PC-3 (cell line): ENCODE data around the gene EIF5B. TPM values are rescaled to one million over a fixed set of nuclear protein-coding genes. Genes with fewer than 3 reads are reported as not detected.

ENCODE experiments used
- ATAC-seq: fragments of 200-7000 bp; cut with Tn5 transposase; 2 replicates; pipeline ENCODE4 v1.9.1; 2020; ENCODE audit warnings: mild to moderate bottlenecking, moderate library complexity
- BruUV-seq: library from RNA; stranded (reverse); fragments of 400-500 nt; replicated peaks from 2 replicates; lab custom pipeline; 2021; lab: Mats Ljungman, UMichigan
- CTCF ChIA-PET: fragments of 300-600 bp; sonication (Branson Sonifier 250); formaldehyde crosslinking; loops from one replicate; lab custom pipeline; 2022; ENCODE audit warnings: antibody characterized with exemption; lab: Charles Lee
- POLR2A ChIA-PET: fragments of 300-600 bp; sonication (Branson Sonifier 250); formaldehyde crosslinking; loops from one replicate; lab custom pipeline; 2022; ENCODE audit warnings: antibody characterized with exemption; ENCODE audit not compliant: unreplicated experiment; lab: Charles Lee
- DNase-seq: peaks from one replicate; pipeline ENCODE4 v3.0.0-alpha.2; 2015
- H2AFZ ChIP-seq: fragments of 300-600 bp; sonication (generic); 2 replicates; pipeline ENCODE4 v1.6.0; 2016; ENCODE audit warnings: antibody characterized with exemption, low read length
- H3F3A ChIP-seq: fragments of 300-600 bp; sonication (generic); one replicate; pipeline ENCODE4 v1.6.0; 2017; ENCODE audit warnings: antibody characterized with exemption, low read length, control low read depth, mild to moderate bottlenecking; ENCODE audit not compliant: unreplicated experiment
- H3K27ac ChIP-seq: fragments of 300-600 bp; sonication (generic); 2 replicates; pipeline ENCODE4 v1.5.1; 2016; ENCODE audit warnings: mild to moderate bottlenecking, low read length
- H3K27me3 ChIP-seq: fragments of 300-600 bp; sonication (generic); 2 replicates; pipeline ENCODE4 v1.6.1; 2016; ENCODE audit warnings: low read length, mixed read lengths
- H3K36me3 ChIP-seq: fragments of 300-600 bp; sonication (generic); 2 replicates; pipeline ENCODE4 v1.6.1; 2016; ENCODE audit warnings: low read depth, mixed run types, low read length, mixed read lengths
- H3K4me1 ChIP-seq: fragments of 300-600 bp; sonication (generic); 2 replicates; pipeline ENCODE4 v1.5.1; 2016; ENCODE audit warnings: low read length; ENCODE audit not compliant: insufficient read depth
- H3K4me2 ChIP-seq: fragments of 300-600 bp; sonication (generic); 2 replicates; pipeline ENCODE4 v1.6.0; 2016; ENCODE audit warnings: low read length
- H3K4me3 ChIP-seq: fragments of 300-600 bp; sonication (generic); 2 replicates; pipeline ENCODE4 v1.5.1; 2016; ENCODE audit warnings: mild to moderate bottlenecking, low read length, mixed read lengths
- H3K79me2 ChIP-seq: fragments of 300-600 bp; sonication (generic); 2 replicates; pipeline ENCODE4 v1.6.1; 2017; ENCODE audit warnings: low read length, mixed read lengths
- H3K9ac ChIP-seq: fragments of 300-600 bp; sonication (generic); 2 replicates; pipeline ENCODE4 v1.6.0; 2016; ENCODE audit warnings: mild to moderate bottlenecking, low read length
- H3K9me2 ChIP-seq: fragments of 300-600 bp; sonication (generic); replicated peaks from 2 replicates; pipeline ENCODE4 v1.6.1; 2016; ENCODE audit warnings: mixed run types, low read length, mixed read lengths
- H3K9me3 ChIP-seq: fragments of 300-600 bp; sonication (generic); 2 replicates; pipeline ENCODE4 v1.6.1; 2016; ENCODE audit warnings: low read length, mixed read lengths
- H4K20me1 ChIP-seq: fragments of 300-600 bp; sonication (generic); 2 replicates; pipeline ENCODE4 v1.6.1; 2016; ENCODE audit warnings: low read length, mixed read lengths
- CTCF ChIP-seq: fragments of 300-600 bp; sonication (generic); conservative IDR thresholded peaks from 2 replicates; pipeline ENCODE4 v1.5.1; 2017; ENCODE audit warnings: antibody characterized with exemption, low read depth, mild to moderate bottlenecking, low read length
- EZH2 ChIP-seq: fragments of 300-600 bp; sonication (generic); IDR thresholded peaks from one replicate; pipeline ENCODE4 v1.6.1; 2017; ENCODE audit warnings: antibody characterized with exemption, mild to moderate bottlenecking, low read length; ENCODE audit not compliant: unreplicated experiment
- EZH2phosphoT487 ChIP-seq: fragments of 300-600 bp; sonication (generic); IDR thresholded peaks from 2 replicates; pipeline ENCODE4 v1.6.1; 2018; ENCODE audit warnings: mild to moderate bottlenecking, antibody characterized with exemption, low read length, borderline replicate concordance
- intact Hi-C: fragments of 100-400 bp; cut with micrococcal nuclease; formaldehyde crosslinking; loops from 2 replicates; pipeline ENCODE4 v1.9.0; 2023
- total RNA-seq: library from RNA; depleted of rRNA; stranded (reverse); fragments of >200 nt; gene quantifications from 2 replicates; pipeline ENCODE4 v1.2.3, GENCODE V29; 2014

The EIF5B gene
- total RNA-seq, 1 experiment from 2014 or later, result 35.9 TPM

GRCh38 chr2:99444222-99444621 is 107.0 kb downstream of the EIF5B start:
- Histone ChIP-seq H3K4me2 (no peak overlapping the region), H3F3A (peaks cover 8% of the 10 kb centered on the region), H3K4me3 (no peak overlapping the region), H3K79me2 (peaks cover 37% of the 10 kb centered on the region), H3K9me3 (no peaks in the 10 kb centered on the region), H2AFZ (no peak overlapping the region), H4K20me1 (peaks cover 5% of the 10 kb centered on the region; the same call in 1 of the 2 replicates), H3K9me2 (no peaks in the 10 kb centered on the region), H3K27me3 (no peaks in the 10 kb centered on the region), H3K9ac (no peak overlapping the region), H3K4me1 (peaks cover 15% of the 10 kb centered on the region), H3K27ac (no peak overlapping the region), H3K36me3 (peaks cover 15% of the 10 kb centered on the region)
- no peak for TF ChIP-seq EZH2phosphoT487
- TF ChIP-seq EZH2, result no peak
- no peak for TF ChIP-seq CTCF
- DNase-seq (no peak), ATAC-seq (no peak)
- ChIA-PET POLR2A (interaction anchor here (0.6 kb wide), 1 partner anchor 96 kb away, joined by 5 read pairs; no protein-coding TSS in a partner anchor), CTCF (no interaction called here)
- intact Hi-C loops, result no loop called here
- BruUV-seq, result no TSS peak

- H3K4me2 ChIP-seq, result no peak overlapping the region
- H3K79me2 ChIP-seq, result peaks cover 37% of the 10 kb centered on the region
- DNase-seq (no peak), ATAC-seq (no peak)
- H3K9me3 ChIP-seq, result no peaks in the 10 kb centered on the region
- no TSS peak for BruUV-seq
- H3F3A ChIP-seq, result peaks cover 12% of the 10 kb centered on the region
- H3K27me3 ChIP-seq, result no peaks in the 10 kb centered on the region
- ChIA-PET POLR2A (no interaction called here), CTCF (no interaction called here)
- H3K4me1 ChIP-seq, result peaks cover 15% of the 10 kb centered on the region
- no peak overlapping the region for H2AFZ ChIP-seq
- no peak for TF ChIP-seq EZH2phosphoT487
- TF ChIP-seq EZH2, result no peak
- no peak for TF ChIP-seq CTCF
- peaks cover 5% of the 10 kb centered on the region; the same call in 1 of the 2 replicates for H4K20me1 ChIP-seq
- no peaks in the 10 kb centered on the region for H3K9me2 ChIP-seq
- peaks cover 15% of the 10 kb centered on the region for H3K36me3 ChIP-seq
- intact Hi-C loops, result no loop called here
- no peak overlapping the region for H3K9ac ChIP-seq
- H3K4me3 ChIP-seq, result no peak overlapping the region
- H3K27ac ChIP-seq, result no peak overlapping the region
Observed at GRCh38 chr2:99445065-99445464, 107.9 kb downstream of the EIF5B start.

- no peaks in the 10 kb centered on the region for H3K27me3 ChIP-seq
- intact Hi-C loops, result loop anchor here (1.0 to 2.0 kb wide), 2 partner anchors 26 to 40 kb away; no protein-coding TSS in a partner anchor
- peak overlapping the region; percentile 84 for H3K27ac ChIP-seq
- no peaks in the 10 kb centered on the region for H3K9me2 ChIP-seq
- peak overlapping the region; percentile 21 for H3K4me2 ChIP-seq
- H3K9ac ChIP-seq, result 0 out of 2 replicates have a peak overlapping the region, but pooled peaks have one; percentile 48
- H3K36me3 ChIP-seq, result peaks cover 16% of the 10 kb centered on the region
- peak; percentile 97 for ATAC-seq
- H4K20me1 ChIP-seq, result peaks cover 5% of the 10 kb centered on the region; the same call in 1 of the 2 replicates
- TF ChIP-seq EZH2phosphoT487 (no peak), CTCF (no peak), EZH2 (no peak)
- H3K79me2 ChIP-seq, result peaks cover 58% of the 10 kb centered on the region
- no TSS peak for BruUV-seq
- H3K4me3 ChIP-seq, result no peak overlapping the region
- CTCF ChIA-PET, result no interaction called here
- H3K4me1 ChIP-seq, result peaks cover 15% of the 10 kb centered on the region
- DNase-seq, result peak; percentile 91
- H2AFZ ChIP-seq, result no peak overlapping the region
- H3F3A ChIP-seq, result peaks cover 12% of the 10 kb centered on the region
- H3K9me3 ChIP-seq, result no peaks in the 10 kb centered on the region
- POLR2A ChIA-PET, result no interaction called here
Observed at GRCh38 chr2:99448556-99448955, 111.4 kb downstream of the EIF5B start.
